Activated CD4-positive, CD25-positive, alpha-beta regulatory T cell (primary cell): ENCODE data around the gene SP5.
"Not testable (repeated sequence)": the region's sequence is repeated elsewhere in the genome, so short reads cannot be mapped to it uniquely, and the experiment has no call there.

Experiments used
- DNase-seq, 4 experiments: peaks; one replicate each; lab custom pipeline; 2025; lab: John Stamatoyannopoulos, UW

Gene SP5

GRCh38 chr2:170715062-170715931, at the start of gene SP5:
Gene SP5 (plus strand): TSS chr2:170715337. CDS start chr2:170715513, 176 bp downstream.
- DNase-seq: no peak

DNA sequence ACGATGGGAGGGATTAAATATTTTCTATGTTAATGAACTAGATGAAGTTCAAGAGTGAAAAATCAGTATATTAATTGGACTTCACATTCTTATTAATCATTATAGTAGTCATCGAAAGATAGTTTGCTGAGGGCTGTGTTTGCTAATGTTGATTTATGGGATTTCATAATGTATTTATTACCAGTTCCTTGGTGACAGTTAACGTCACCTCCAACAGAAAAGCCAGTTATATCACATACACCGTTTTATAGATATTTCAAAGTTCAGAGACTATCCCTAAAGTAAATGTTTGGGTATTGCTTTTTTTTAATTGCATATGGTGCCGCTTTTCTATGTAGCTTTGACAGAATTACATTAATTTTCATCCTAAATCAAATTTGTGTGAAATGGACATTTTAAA, 49.4 kb upstream of the SP5 start:
- no peak for DNase-seq

GRCh38 chr2:170669909-170670308, 45.2 kb upstream of the SP5 start:
- no peak for DNase-seq

DNA sequence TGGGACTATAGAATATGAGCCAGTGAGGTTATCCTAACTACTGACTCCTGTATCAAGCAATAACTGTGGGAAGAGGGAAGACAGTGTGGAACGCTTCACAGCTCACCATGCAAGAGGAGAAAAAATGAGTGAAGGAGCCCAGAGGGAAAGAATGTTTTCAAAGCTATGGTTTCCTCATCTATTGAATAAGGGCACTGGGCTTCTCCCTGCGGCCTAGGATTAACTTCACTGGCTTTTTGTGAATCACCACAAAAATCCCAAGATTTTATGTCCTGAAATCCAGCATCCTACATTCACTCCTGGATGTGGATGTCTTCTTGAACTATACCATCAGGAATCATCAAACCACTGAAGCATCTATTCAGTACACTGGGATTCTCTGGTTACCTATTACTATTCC, 44.5 kb upstream of the SP5 start:
- DNase-seq: no peak

- DNase-seq: no peak
Measured at GRCh38 chr2:170671079-170671478, 44.1 kb upstream of the SP5 start.

- not testable (repeated sequence) for DNase-seq
Measured at GRCh38 chr2:170674282-170674681, 40.9 kb upstream of the SP5 start.

DNA sequence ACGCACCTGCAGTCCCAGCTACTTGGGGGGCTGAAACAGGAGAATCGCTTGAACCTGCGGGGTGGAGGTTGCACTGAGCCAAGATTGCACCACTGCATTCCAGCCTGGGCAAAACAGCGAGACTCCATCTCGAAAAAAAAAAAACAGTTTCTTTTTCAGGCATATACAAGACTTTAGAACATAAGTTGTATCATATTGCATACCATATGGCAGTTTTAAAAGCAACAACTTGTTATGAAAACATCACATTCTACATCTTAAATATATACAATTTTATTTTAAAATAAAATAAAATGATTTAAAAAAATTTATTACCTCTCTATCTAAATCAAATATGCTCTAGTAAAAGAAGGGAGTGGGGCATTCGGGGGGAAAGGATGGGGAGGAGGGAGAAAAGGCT, 39.4 kb upstream of the SP5 start:
- no peak for DNase-seq

DNA sequence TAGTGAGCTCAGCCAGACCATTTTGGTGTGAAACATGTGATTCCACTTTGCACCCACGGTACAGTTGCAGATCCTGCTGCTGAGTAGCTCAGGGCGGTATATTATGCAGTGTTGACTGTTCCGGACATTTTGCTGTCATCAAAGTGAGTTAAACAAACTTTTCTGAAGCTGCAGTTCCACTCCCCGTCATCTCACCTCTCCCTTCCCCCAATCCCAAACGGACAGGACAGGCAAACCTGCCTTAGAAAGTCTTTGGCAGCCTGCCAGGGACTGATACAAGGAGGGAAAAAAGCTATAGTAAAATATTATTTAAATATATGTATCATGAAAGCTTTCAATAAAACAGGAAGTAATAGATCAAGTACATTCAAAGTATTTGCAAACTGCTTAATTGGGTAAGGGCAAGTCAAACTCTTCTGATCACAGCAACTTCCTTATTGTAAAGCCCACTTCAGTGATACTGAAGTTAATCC, 35.5 kb upstream of the SP5 start:
- no peak for DNase-seq

DNA sequence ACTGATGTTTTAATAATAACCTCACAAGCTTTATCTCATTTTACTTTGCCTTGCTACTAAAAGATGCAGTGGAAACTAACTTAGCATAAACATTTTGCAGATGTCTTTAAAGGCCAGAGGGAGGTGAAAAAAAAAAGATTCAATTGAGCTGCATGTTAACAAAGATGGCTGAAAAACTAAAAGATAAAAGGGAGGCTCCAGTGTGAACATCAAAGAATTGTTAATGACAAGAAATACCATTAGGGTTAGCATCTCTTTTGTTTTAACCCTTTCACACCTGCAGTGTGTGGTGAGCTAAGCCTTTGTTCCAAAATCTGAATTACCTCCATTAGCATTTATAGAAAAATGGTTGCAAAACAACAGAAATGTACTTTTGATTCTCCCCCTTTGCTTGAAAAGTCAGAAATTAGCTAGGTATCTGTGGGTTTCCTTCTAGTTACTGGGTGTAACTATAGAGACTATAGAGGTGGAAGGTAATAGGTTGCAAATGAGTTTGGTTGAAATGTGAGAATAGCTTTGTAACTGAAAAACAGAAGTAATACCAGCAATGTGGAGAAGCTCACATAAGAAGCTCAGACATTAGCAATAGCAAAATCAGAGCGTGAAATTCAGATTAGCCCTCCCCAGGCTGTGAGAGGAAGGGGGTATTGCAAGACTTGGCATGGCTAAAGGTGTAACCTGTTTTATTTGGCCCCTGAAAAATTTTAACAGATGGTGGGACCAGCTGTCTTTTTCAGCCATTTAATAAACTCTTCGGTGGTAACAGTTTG, 34.8 kb upstream of the SP5 start:
- DNase-seq: no peak

DNA sequence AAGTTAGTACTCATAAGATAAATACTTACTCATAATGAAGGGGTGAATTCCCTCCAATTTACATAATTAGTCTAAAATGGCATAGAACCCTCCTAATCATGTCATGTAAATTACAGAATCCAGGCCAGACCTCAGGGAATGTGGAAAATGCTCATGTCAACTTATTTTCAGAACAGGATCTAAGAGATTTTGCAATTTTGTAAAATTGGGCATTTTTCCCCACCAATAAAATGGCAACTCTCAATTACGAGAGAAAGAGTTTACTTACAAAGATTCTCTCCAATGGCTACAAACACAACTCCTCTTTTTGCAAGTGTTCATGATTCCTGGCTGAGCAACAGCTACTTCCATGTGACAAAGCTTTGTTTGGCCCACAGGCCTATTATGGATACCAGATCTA, 33.8 kb upstream of the SP5 start:
- DNase-seq: no peak

DNA sequence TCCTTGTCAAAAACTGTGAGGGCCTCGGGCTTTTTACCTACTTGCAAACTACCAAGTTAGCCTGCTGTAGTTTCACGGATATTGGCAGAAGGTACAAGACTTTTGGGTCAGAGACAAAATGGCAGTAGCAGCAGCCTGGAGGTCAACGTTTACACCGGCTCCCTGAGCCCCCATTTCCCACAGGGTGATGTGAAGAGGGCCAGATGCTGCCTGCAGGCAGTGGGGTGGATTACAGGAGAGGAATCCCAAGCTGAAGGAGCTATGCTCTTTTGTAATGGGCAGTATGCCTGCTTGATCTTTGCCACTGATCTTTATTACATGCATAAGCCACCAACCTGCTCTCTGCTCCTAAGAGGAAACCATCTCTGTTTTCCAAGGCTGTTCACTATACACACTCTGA, 29.5 kb upstream of the SP5 start:
- DNase-seq: no peak

DNA sequence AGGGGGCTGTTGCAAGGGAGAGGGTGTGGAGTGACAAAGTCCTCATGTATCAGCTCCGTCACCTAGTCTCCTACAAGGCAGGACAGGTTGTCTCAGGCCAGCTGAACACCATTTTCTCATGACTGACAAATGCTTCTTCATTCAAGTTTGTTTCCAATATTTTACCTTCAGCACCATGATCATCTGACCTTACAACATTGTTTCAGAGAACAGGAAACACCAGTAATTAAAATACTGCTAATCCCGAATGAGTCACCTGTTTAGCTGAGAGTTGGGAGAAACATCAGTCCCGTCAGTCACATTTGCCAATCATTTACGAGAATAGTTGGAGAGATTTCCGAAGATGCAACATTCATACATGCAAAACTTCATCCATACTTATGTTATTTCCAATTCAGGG, 25.7 kb upstream of the SP5 start:
- no peak for DNase-seq

DNA sequence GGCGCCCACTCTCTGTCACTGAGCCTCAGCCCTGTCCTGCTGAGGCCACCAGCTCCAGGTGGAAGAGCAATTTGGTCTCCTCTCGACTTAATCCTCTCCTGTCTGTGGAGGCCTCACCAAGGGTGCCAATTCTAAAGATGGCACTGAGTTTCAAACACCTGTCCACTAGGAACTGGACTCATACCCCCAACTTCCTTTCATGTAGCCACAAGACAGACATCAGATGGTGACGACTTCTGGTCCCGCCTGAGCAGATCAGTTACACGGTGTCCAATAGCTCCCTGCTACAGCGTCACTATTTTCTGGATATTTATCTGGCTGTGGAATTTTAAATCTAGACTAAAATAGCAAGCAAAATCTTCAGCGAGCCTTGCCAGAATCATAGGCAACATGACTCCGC, 24.5 kb upstream of the SP5 start:
- no peak for DNase-seq

DNA sequence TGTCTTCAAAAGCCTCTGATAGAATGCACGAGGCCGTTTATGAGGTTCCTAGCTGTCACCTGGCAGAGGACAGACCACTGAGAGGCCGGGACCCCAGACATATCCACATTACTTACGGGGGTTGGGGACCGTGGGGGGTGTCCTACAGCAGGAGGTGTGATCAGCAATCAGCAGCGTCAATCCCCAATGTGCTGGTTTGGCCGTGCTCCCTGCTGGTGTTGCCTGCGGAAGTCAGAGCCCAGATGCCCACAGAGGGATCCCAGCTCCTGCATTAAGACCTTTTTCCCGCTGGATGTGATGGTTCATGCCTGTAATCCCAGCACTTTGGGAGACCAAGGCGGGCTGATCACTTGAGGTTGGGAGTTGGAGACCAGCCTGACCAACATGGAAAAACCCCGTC, 20.8 kb upstream of the SP5 start:
- DNase-seq: no peak

- DNase-seq: no peak
Measured at GRCh38 chr2:170695521-170696410, 19.4 kb upstream of the SP5 start.

GRCh38 chr2:170696948-170697347, 18.2 kb upstream of the SP5 start:
- no peak for DNase-seq

- DNase-seq: no peak
Measured at GRCh38 chr2:170701011-170701410, 14.1 kb upstream of the SP5 start.

DNA sequence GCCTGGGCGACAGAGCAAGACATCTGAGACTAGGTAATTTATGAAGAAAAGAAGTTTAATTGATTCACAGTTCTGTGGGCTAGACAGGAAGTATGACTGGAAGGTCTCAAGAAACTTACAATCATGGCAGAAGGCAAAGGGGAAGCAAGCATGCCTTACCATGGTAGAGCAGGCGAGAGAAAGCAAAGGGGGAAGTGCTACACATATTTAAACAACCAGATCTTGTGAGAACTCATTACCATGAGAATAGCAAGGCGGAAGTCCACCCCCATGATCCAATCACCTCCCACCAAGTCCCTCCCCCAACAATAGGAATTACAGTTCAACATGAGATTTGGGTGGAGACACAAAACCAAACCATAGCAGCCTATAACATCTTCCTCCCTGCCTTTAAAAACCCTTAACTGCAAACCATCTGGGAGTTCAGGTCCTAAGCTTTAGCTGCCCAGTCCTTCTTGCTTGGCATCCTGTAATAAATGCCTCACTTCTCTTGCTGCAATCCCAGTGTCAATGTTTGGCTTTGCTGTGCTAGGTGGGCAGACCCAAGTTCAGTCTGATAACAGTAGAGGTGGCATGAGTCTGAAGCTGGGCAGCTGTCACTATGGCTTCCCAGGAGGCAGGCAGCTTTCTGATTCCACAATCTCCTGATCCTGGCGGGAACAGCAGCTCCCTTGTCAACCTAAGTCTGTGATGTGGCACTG, 11.2 kb upstream of the SP5 start:
- DNase-seq: no peak

DNA sequence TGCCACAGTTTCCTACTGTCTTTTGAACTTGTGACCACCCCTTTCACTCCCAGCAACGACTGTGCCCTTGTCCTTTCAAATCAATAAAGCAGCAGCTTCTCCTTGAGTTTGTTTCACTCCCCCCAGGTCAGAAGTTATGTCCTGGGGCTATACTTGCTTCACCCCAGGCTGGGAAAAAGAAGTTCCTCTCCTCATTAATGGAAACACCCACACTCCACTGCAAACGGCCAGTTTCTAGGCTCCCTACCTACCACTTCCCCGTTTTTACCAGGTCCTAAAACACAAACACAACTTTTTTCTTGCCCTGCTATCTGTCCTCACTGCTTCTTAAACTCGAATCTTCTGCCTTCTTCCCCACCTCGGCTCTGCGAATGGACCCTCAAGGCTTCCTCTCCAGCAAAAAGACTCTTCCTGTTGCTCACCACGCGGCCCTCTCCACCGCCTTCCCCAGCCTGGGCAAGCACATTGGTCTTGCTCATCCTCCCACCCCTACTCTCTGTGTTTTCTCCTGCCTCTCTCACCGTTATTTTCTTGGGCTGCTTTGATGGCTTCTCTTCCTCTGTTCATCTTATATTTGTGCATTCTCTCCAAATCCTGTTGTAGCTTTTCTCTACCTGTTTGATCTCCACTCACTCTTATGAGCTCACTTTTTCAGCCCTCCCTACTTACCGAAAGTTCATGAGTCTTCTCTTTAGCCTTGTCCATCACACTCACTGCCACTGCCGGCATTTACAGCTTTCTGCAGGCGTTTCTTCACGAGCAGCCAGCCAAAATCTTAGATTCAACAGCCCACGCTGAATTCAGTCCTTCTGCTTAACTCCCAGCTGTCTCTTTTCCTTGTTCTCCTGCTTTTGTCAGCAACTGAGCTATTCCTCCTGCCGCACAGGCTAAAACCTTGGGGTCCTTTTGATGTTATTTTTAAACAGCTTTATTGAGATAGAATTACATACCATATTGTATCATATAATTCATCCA, 7.0 kb upstream of the SP5 start:
- DNase-seq: no peak

- no peak for DNase-seq
Measured at GRCh38 chr2:170710609-170710979, 4.5 kb upstream of the SP5 start.
